Right lobe of liver (tissue), 6 donors: ENCODE results near the gene SMARCB1. TPM values are rescaled to one million over a fixed set of nuclear protein-coding genes. Genes with fewer than 3 reads are reported as not detected.
A peak's percentile ranks its signal among the peaks of the same experiment; 100 is the strongest.

Source experiments
- ATAC-seq, 4 donors: fragments of 200-7000 bp; cut with Tn5 transposase; one replicate each; pipeline ENCODE4 v1.9.1; 2020; ENCODE audit warnings: mild to moderate bottlenecking in 4 of 4, moderate library complexity in 4 of 4
- DNase-seq, 3 donors: peaks; one replicate each; pipeline ENCODE4 v3.0.0-alpha.2; 2020
- H3K27ac ChIP-seq, 3 donors: fragments of 200-600 bp; one replicate each; pipeline ENCODE4 v1.8.0; 2022
- H3K27me3 ChIP-seq, 2 donors: fragments of 200-600 bp; one replicate each; pipeline ENCODE4 v1.8.0; 2022
- H3K36me3 ChIP-seq, 4 donors: fragments of 200-600 bp; sonication (generic) in 1 of 4; one replicate each; pipeline versions ENCODE4 v1.5.1 to v1.8.0; 2017 to 2022; ENCODE audit warnings: control low read depth in 1 of 4
- H3K4me1 ChIP-seq, 4 donors: fragments of 200-600 bp; sonication (generic) in 1 of 4; one replicate each; pipeline versions ENCODE4 v1.5.1 to v1.8.0; 2017 to 2022; ENCODE audit warnings: control low read depth in 1 of 4
- H3K4me3 ChIP-seq, 3 donors: fragments of 200-600 bp; one replicate each; pipeline ENCODE4 v1.8.0; 2022
- H3K9me3 ChIP-seq, 4 donors: fragments of 200-600 bp; sonication (generic) in 1 of 4; one replicate each; pipeline versions ENCODE4 v1.5.1 to v1.8.0; 2017 to 2022; ENCODE audit warnings: control low read depth in 1 of 4
- CTCF ChIP-seq, 4 donors: fragments of 200-600 bp in 3 of 4; fragments of 450-650 bp in 1 of 4; IDR thresholded peaks; one replicate each; pipeline versions ENCODE4 v1.5.1 to v1.8.0; 2016 to 2022; ENCODE audit warnings: antibody characterized with exemption in 4 of 4, mild to moderate bottlenecking in 2 of 4
- POLR2A ChIP-seq: fragments of 450-650 bp; IDR thresholded peaks from one replicate; pipeline ENCODE4 v1.6.1; 2017; ENCODE audit warnings: antibody characterized with exemption, mild to moderate bottlenecking
- WGBS: methylation state at CpG from one replicate; pipeline ENCODE4 v1.1.6; 2018; ENCODE audit warnings: low coverage, low lambda C conversion rate; ENCODE audit not compliant: insufficient coverage; ENCODE audit errors: missing lambda C conversion rate; 5-methylcytosine and 5-hydroxymethylcytosine counted together
- intact Hi-C, 2 donors: fragments of 100-400 bp; cut with DNase I; formaldehyde crosslinking; loops; one replicate each; pipeline versions ENCODE4 v1.11.2 to v1.14.1; 2022
- total RNA-seq, 6 experiments: library from RNA; depleted of rRNA in 2 of 6; stranded (reverse); fragments of >200 nt in 2 of 6; fragmentation: NEBNext Ultra II Directional in 3 of 6; extraction: Animal tissue kit (Norgen Biotek cat#: 25700) in 3 of 6; gene quantifications; one replicate each; pipeline versions ENCODE4 v1.1.0 to v1.2.4, GENCODE V29; 2016 to 2023
- donor health status: DM: no; HTN: yes; CAD: no.
- donor health status: DM: no; HTN: no; CAD: no.
- donor health status: DM: no; HTN: no; CAD: no.
- donor health status: DM: no; HTN: yes; CAD: no.
- donor health status: DM: no; HTN: yes; CAD: no.

Gene SMARCB1
- total RNA-seq, 6 experiments from 2014 or later: 19.9 to 70.2 (median 25.3) TPM

GRCh38 chr22:23833017-23833751 lies 46.4 kb downstream of the SMARCB1 start:
- Histone ChIP-seq H3K4me1 (peaks cover 0 to 17% (median 0%) of the 10 kb centered on the region in 4 donors), H3K4me3 (no peak overlapping the region), H3K36me3 (peaks cover 0 to 5% (median 2%) of the 10 kb centered on the region in 4 donors), H3K9me3 (no peaks in the 10 kb centered on the region), H3K27me3 (no peaks in the 10 kb centered on the region), H3K27ac (no peak overlapping the region)
- TF ChIP-seq CTCF (IDR thresholded peaks at IDR 0.05): no peak
- no peak for TF ChIP-seq POLR2A
- peak; percentile 10 to 39 (median 34) for DNase-seq
- WGBS: 91% methylated on average over 11 of the region's 16 CpGs
- intact Hi-C loops: no loop called here
- no peak for ATAC-seq

- Histone ChIP-seq H3K27ac (no peak overlapping the region), H3K36me3 (peaks cover 0 to 5% (median 2%) of the 10 kb centered on the region in 4 donors), H3K9me3 (no peaks in the 10 kb centered on the region), H3K4me3 (no peak overlapping the region), H3K27me3 (no peaks in the 10 kb centered on the region), H3K4me1 (peaks cover 0 to 15% (median 0%) of the 10 kb centered on the region in 4 donors)
- no peak for ATAC-seq
- TF ChIP-seq CTCF (IDR thresholded peaks at IDR 0.05): no peak
- TF ChIP-seq POLR2A: no peak
- intact Hi-C loops: no loop called here
- DNase-seq: peak; percentile 24 to 57 (median 52)
- WGBS: no CpG with 5 or more reads among the region's 13 CpGs
Observed at GRCh38 chr22:23833911-23834317, 47.1 kb downstream of the SMARCB1 start.

GRCh38 chr22:23834406-23834792 lies 47.6 kb downstream of the SMARCB1 start:
- WGBS: 92% methylated on average over 3 of the region's 3 CpGs
- TF ChIP-seq POLR2A (no peak), CTCF (IDR thresholded peaks at IDR 0.05) (no peak)
- ATAC-seq (no peak), DNase-seq (no peak)
- Histone ChIP-seq H3K4me3 (no peak overlapping the region), H3K27ac (no peak overlapping the region), H3K9me3 (no peaks in the 10 kb centered on the region), H3K36me3 (peaks cover 0 to 5% (median 2%) of the 10 kb centered on the region in 4 donors), H3K4me1 (peaks cover 0 to 10% (median 0%) of the 10 kb centered on the region in 4 donors), H3K27me3 (no peaks in the 10 kb centered on the region)
- intact Hi-C loops: no loop called here

GRCh38 chr22:23834793-23835483 lies 48.2 kb downstream of the SMARCB1 start:
- intact Hi-C loops: no loop called here
- 80% methylated on average over 1 of the region's 10 CpGs for WGBS
- H3K36me3 ChIP-seq: peaks cover 0 to 5% (median 2%) of the 10 kb centered on the region in 4 donors
- H3K27ac ChIP-seq: no peak overlapping the region
- no peak for TF ChIP-seq CTCF (IDR thresholded peaks at IDR 0.05)
- no peak for TF ChIP-seq POLR2A
- peaks cover 0 to 7% (median 0%) of the 10 kb centered on the region in 4 donors for H3K4me1 ChIP-seq
- H3K4me3 ChIP-seq: no peak overlapping the region
- peak; percentile 35 to 78 (median 59) for DNase-seq
- ATAC-seq: no peak
- no peaks in the 10 kb centered on the region for H3K9me3 ChIP-seq
- H3K27me3 ChIP-seq: no peaks in the 10 kb centered on the region
